GM13976 (cell line): ENCODE measurements around the gene ZCCHC17.

Experiments used
- DNase-seq: peaks from one replicate; pipeline ENCODE4 v3.0.0; 2012; ENCODE audit warnings: low spot score
- CTCF ChIP-seq: IDR thresholded peaks from 2 replicates; pipeline ENCODE4 v1.5.1; 2012; ENCODE audit warnings: borderline replicate concordance, mild to moderate bottlenecking; ENCODE audit not compliant: insufficient read depth; ENCODE audit errors: extremely low read depth, missing control alignments, control extremely low read depth
- in situ Hi-C: fragments of 300-500 bp; cut with MboI; formaldehyde crosslinking; loops from one replicate; pipeline ENCODE4 v1.12.0; 2022; ENCODE audit warnings: low sequenced_read_pairs, mixed read lengths, inconsistent platforms; ENCODE audit not compliant: unreplicated experiment

Gene ZCCHC17

GRCh38 chr1:31346785-31347184 is 50.0 kb downstream of the ZCCHC17 start:
- no peak for DNase-seq
- no peak for TF ChIP-seq CTCF
- in situ Hi-C loops = no loop called here

- no peak for TF ChIP-seq CTCF
- DNase-seq = no peak
- in situ Hi-C loops = no loop called here
Observed at GRCh38 chr1:31348449-31348848, 51.6 kb downstream of the ZCCHC17 start.

GRCh38 chr1:31354283-31354682 is 57.5 kb downstream of the ZCCHC17 start:
- in situ Hi-C loops = no loop called here
- no peak for TF ChIP-seq CTCF
- DNase-seq = no peak

- DNase-seq = no peak
- TF ChIP-seq CTCF = no peak
- in situ Hi-C loops = no loop called here
Observed at GRCh38 chr1:31356427-31356826, 59.6 kb downstream of the ZCCHC17 start.

GRCh38 chr1:31361607-31362006 is 64.8 kb downstream of the ZCCHC17 start:
- TF ChIP-seq CTCF = no peak
- DNase-seq = no peak
- in situ Hi-C loops = no loop called here

GRCh38 chr1:31362032-31362431 is 65.2 kb downstream of the ZCCHC17 start:
- TF ChIP-seq CTCF = no peak
- no peak for DNase-seq
- in situ Hi-C loops = no loop called here
